Gastrocnemius medialis (tissue), 4 donors: Measurements from ENCODE around the gene CCDC74B. TPM values are rescaled to one million over a fixed set of nuclear protein-coding genes. Genes with fewer than 3 reads are reported as not detected.
"Not testable (repeated sequence)": the region's sequence is repeated elsewhere in the genome, so short reads cannot be mapped to it uniquely, and the experiment has no call there.

Source experiments
- ATAC-seq, 2 donors: fragments of 150-250 bp; one replicate each; pipeline ENCODE4 v1.9.1; 2016
- DNase-seq, 2 donors: peaks; one replicate each; pipeline ENCODE4 v3.0.0-alpha.2; 2019
- H3K27ac ChIP-seq, 4 donors: fragments of 200-600 bp; sonication (generic); 1 replicate in 1 of 4; 2 replicates in 3 of 4; pipeline ENCODE4 v1.5.1; 2016 to 2018; ENCODE audit warnings: mild to moderate bottlenecking in 2 of 4, moderate library complexity in 1 of 4
- H3K27me3 ChIP-seq, 3 donors: fragments of 200-600 bp; sonication (generic) in 2 of 3; 1 replicate in 1 of 3; 2 replicates in 2 of 3; pipeline versions ENCODE4 v1.5.1 to v1.6.0; 2016 to 2019; ENCODE audit warnings: mild to moderate bottlenecking in 1 of 3, moderate library complexity in 1 of 3
- H3K36me3 ChIP-seq, 2 donors: fragments of 200-600 bp; sonication (generic) in 1 of 2; one replicate each; pipeline ENCODE4 v1.5.1; 2017 to 2018
- H3K4me1 ChIP-seq, 2 donors: fragments of 200-600 bp; sonication (generic) in 1 of 2; one replicate each; pipeline ENCODE4 v1.5.1; 2016 to 2017; ENCODE audit warnings: mild to moderate bottlenecking in 2 of 2
- H3K4me3 ChIP-seq, 4 donors: fragments of 200-600 bp; sonication (generic) in 3 of 4; 1 replicate in 1 of 4; 2 replicates in 3 of 4; pipeline ENCODE4 v1.5.1; 2016 to 2019; ENCODE audit warnings: mild to moderate bottlenecking in 2 of 4
- H3K9me3 ChIP-seq, 3 donors: fragments of 200-600 bp; sonication (generic) in 2 of 3; 1 replicate in 1 of 3; 2 replicates in 2 of 3; pipeline ENCODE4 v1.5.1; 2016 to 2019
- POLR2A ChIP-seq, 2 donors: fragments of 450-650 bp; IDR thresholded peaks; one replicate each; pipeline ENCODE4 v1.6.1; 2017; ENCODE audit warnings: antibody characterized with exemption in 2 of 2, mild to moderate bottlenecking in 2 of 2, moderate library complexity in 2 of 2
- in situ Hi-C, 4 donors: fragments of 200-750 bp; cut with MboI; loops; one replicate each; pipeline versions ENCODE4 v1.15.0 to v1.8.0; 2017; ENCODE audit warnings: low sequenced_read_pairs in 4 of 4
- intact Hi-C: fragments of 100-400 bp; cut with DNase I; formaldehyde crosslinking; loops from one replicate; pipeline ENCODE4 v1.15.1; 2023; ENCODE audit warnings: low total_unique reads
- total RNA-seq, 4 donors: library from RNA; depleted of rRNA; stranded (reverse); fragments of >200 nt; gene quantifications; one replicate each; pipeline versions ENCODE4 v1.1.0 to v1.2.3, GENCODE V29; 2016
- TF ChIP-seq, protein P1 (sequence below), 5 experiments: fragments of 450-650 bp in 3 of 5; fragments of 200-600 bp in 2 of 5; sonication (generic) in 2 of 5; IDR thresholded peaks in 4 of 5; conservative IDR thresholded peaks in 1 of 5; 1 replicate in 4 of 5; 2 replicates in 1 of 5; pipeline ENCODE4 v1.5.1; 2016 to 2019; ENCODE audit warnings: antibody characterized with exemption in 5 of 5, mild to moderate bottlenecking in 3 of 5, moderate library complexity in 3 of 5

The CCDC74B gene
- total RNA-seq, 4 donors from 2014 or later: 0.42 to 1.2 TPM; not detected in 2

DNA sequence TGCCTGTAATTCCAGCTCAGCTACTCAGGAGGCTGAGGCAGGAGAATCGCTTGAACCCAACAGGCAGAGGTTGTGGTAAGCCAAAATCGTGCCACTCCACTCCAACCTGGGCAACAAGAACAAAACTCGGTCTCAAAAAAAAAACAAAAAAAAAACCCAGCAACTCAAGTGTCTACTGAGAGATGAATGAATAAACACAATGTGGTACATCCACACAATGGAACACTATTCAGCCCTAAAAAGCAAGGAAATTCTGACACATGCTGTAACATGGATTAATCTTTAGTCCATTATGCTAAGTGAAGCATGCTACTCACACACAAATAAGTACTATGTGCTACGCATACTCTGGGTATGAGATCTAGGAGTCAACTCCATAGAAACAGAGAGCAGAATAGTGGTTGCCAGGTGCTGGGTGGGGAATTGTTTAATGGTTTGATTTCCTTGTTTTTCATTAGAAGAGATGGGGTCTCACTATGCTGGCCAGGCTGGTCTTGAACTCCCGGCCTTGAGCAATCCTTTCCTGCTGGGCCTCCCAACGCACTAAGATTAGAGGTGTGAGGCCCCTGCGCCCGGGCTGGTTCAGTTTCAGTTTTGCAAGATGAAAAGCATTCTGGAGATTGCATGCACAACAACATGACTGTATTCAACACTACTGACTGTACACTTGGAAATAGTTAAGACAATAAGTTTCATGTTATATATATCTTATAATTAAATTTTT is 20.5 kb upstream of the CCDC74B start:
- H3K36me3 ChIP-seq: peaks cover 0 to 53% of the 10 kb centered on the region in 2 donors
- in situ Hi-C loops (no loop called here), intact Hi-C loops (no loop called here)
- no peaks in the 10 kb centered on the region for H3K9me3 ChIP-seq
- no peak overlapping the region for H3K27ac ChIP-seq
- H3K4me1 ChIP-seq: no peaks in the 10 kb centered on the region
- H3K27me3 ChIP-seq: no peaks in the 10 kb centered on the region
- no peak for DNase-seq
- no peak for ATAC-seq
- H3K4me3 ChIP-seq: no peak overlapping the region
- TF ChIP-seq POLR2A (IDR thresholded peaks at IDR 0.05): no peak
- TF ChIP-seq, protein P1, sequence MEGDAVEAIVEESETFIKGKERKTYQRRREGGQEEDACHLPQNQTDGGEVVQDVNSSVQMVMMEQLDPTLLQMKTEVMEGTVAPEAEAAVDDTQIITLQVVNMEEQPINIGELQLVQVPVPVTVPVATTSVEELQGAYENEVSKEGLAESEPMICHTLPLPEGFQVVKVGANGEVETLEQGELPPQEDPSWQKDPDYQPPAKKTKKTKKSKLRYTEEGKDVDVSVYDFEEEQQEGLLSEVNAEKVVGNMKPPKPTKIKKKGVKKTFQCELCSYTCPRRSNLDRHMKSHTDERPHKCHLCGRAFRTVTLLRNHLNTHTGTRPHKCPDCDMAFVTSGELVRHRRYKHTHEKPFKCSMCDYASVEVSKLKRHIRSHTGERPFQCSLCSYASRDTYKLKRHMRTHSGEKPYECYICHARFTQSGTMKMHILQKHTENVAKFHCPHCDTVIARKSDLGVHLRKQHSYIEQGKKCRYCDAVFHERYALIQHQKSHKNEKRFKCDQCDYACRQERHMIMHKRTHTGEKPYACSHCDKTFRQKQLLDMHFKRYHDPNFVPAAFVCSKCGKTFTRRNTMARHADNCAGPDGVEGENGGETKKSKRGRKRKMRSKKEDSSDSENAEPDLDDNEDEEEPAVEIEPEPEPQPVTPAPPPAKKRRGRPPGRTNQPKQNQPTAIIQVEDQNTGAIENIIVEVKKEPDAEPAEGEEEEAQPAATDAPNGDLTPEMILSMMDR (IDR thresholded peaks at IDR 0.05 in 4 of 5, conservative IDR thresholded peaks at IDR 0.05 in 1 of 5): no peak

DNA sequence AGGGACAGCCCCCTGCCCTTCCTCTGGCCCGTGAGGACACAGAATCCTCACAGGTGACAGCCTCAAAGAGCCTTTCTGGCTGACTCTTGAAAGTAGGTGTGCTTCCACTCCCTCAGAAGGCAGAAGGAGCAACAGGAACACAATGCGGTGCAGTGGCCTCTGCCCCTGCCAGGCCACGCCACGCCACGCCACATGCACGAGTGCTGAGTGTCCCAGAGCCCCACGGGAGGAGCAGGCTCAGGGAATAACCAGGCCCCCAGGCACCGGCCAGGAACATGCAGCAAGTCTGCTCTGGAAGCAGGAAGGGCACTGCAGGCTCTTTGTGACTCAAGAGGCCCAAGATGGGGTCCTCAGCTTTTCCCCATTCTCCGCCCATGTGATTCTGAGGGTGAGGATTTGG is 18.1 kb upstream of the CCDC74B start:
- intact Hi-C loops (no loop called here), in situ Hi-C loops (no loop called here)
- H3K4me1 ChIP-seq: no peaks in the 10 kb centered on the region
- no peak overlapping the region for H3K4me3 ChIP-seq
- no peak for DNase-seq
- H3K27ac ChIP-seq: no peak overlapping the region
- H3K36me3 ChIP-seq: peaks cover 0 to 58% of the 10 kb centered on the region in 2 donors
- TF ChIP-seq, protein P1 (IDR thresholded peaks at IDR 0.05 in 4 of 5, conservative IDR thresholded peaks at IDR 0.05 in 1 of 5): no peak
- TF ChIP-seq POLR2A (IDR thresholded peaks at IDR 0.05): no peak
- no peaks in the 10 kb centered on the region for H3K27me3 ChIP-seq
- ATAC-seq: no peak
- H3K9me3 ChIP-seq: no peaks in the 10 kb centered on the region

DNA sequence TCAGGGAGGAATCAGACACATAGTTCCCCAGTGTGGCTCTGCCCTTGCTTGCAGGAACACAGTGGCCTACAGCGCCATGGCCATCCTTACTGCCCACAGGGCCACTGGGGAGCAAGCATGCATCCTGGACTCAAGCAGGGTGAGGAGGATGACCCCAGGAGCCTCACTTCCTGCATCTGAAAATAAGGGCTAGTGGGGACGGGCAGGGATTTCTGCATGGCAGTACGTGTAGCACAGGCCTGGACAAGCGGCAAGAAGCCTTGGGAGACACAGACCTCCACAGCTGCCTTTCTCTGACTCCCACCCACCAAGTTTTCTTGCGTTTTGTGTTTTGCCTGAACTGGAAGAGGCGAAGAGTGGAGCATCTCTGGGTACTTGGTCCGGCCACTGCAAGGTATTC is 17.6 kb upstream of the CCDC74B start:
- DNase-seq, ATAC-seq: not testable (repeated sequence)
- peaks cover 0 to 53% of the 10 kb centered on the region in 2 donors for H3K36me3 ChIP-seq

DNA sequence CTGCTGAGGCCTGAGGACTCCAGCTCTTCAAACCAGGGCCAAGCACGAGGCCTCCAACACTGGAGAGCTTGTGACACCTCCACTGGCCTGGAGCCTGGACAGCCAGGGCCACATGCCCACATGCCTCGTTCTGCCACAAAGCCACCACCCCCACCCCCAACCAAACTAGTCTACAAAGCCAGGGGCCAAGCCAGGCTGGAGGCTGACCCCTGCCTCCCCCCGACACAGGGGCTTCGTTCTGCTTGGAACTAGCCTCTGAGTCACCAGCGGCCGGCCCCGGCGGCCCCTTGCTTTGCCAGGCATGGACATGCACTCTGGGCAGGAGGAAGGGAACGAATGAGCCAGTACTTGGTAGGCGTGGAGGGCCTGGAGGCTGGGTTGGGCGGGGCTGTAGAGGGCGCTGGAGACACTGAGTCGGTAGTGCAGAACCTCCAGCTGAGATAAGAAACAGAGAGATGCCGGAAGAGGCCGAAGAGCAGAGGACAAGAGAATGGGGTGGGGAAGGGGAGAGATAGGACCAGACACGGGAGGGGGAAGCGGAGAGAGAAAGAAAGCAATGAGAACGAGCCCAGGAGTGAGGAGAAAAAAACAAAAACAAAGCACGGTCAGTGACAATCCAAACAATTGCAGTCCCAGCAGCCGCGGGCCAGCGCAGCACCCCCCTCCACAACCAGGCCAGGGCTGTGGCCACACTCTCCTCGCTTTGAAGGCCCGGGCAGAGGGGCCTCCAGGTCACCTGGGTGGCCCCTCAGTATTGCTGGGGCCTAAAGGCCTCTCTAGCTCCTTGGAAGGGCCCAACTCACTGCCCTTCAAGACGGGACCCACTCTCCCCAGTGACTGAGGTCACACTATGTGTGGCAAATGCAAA is 16.2 kb upstream of the CCDC74B start:
- H3K27me3 ChIP-seq, ATAC-seq, H3K4me1 ChIP-seq, H3K9me3 ChIP-seq, H3K4me3 ChIP-seq, H3K27ac ChIP-seq, intact Hi-C loops, DNase-seq, in situ Hi-C loops: not testable (repeated sequence)
- peaks cover 0 to 39% of the 10 kb centered on the region in 2 donors for H3K36me3 ChIP-seq

More for the DNA sequence above, 17.6 kb upstream of the CCDC74B start:
- in situ Hi-C loops, H3K4me1 ChIP-seq, H3K27me3 ChIP-seq, intact Hi-C loops, H3K4me3 ChIP-seq, H3K27ac ChIP-seq, H3K9me3 ChIP-seq: not testable (repeated sequence)

DNA sequence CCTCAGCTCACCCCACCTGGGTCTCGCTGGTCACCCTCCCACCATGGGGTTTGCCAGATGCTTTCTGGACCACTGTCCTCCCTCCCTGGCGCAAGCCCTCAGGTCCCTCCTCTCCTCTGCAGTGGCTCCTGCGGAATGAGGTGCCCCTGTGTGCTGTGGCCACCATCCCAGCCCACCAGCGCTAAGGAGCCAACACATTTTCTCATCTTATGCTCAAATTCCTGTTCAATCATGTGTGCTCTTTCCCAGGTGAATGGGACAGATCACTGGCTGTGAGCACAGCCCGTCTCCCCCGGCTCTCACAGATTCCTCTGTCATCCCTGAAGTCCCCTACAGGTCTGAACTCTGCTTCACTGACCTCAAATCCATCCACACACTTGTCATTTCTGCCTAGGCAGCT is 15.2 kb upstream of the CCDC74B start:
- no peak overlapping the region for H3K4me3 ChIP-seq
- no peaks in the 10 kb centered on the region for H3K4me1 ChIP-seq
- TF ChIP-seq, protein P1 (IDR thresholded peaks at IDR 0.05 in 4 of 5, conservative IDR thresholded peaks at IDR 0.05 in 1 of 5): no peak
- TF ChIP-seq POLR2A (IDR thresholded peaks at IDR 0.05): no peak
- intact Hi-C loops (no loop called here), in situ Hi-C loops (no loop called here)
- ATAC-seq (no peak), DNase-seq (no peak)
- no peaks in the 10 kb centered on the region for H3K9me3 ChIP-seq
- H3K27me3 ChIP-seq: no peaks in the 10 kb centered on the region
- no peak overlapping the region for H3K27ac ChIP-seq
- peaks cover 0 to 35% of the 10 kb centered on the region in 2 donors for H3K36me3 ChIP-seq

DNA sequence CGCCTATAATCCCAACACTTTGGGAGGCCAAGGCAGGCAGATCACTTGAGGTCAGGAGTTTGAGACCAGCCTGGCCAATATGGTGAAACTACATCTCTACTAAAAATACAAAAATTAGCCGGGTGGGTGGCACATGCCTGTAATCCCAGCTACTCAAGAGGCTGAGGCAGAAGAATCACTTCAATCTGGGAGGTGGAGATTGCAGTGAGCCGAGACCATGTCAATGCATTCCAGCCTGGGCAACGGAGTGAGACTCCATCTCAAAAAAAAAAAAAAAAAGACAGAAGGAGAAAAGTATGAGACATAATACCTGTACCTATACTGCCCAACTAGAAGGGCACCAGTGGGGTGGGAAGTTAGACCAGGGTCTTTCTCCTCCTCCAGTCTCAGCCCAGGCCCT is 14.5 kb upstream of the CCDC74B start:
- in situ Hi-C loops, H3K27me3 ChIP-seq, H3K27ac ChIP-seq, DNase-seq, ATAC-seq, H3K4me3 ChIP-seq, H3K4me1 ChIP-seq, intact Hi-C loops, H3K9me3 ChIP-seq: not testable (repeated sequence)
- H3K36me3 ChIP-seq: peaks cover 0 to 34% of the 10 kb centered on the region in 2 donors
